ENCODE results near the gene AQP11.

AQP11 gene

GRCh38 chr11:77590194-77590782 lies 535 bp downstream of the AQP11 start:
- no peaks in the 10 kb centered on the region for H3K27me3 ChIP-seq (replicated peaks; ENCODE audit: control insufficient read depth, insufficient read depth, low read length, poor library complexity, severe bottlenecking)
- no peak overlapping the region for H3K27ac ChIP-seq (ENCODE audit: insufficient read depth, low read length, poor library complexity, severe bottlenecking)
- H3K4me3 ChIP-seq (ENCODE audit: insufficient read depth, low read depth, low read length, poor library complexity, severe bottlenecking), result peak overlapping the region; percentile 77
- peaks cover 6% of the 10 kb centered on the region for H3K4me1 ChIP-seq (ENCODE audit: control insufficient read depth, insufficient read depth, low read length, poor library complexity, severe bottlenecking)
- no peak for DNase-seq
- no peaks in the 10 kb centered on the region for H3K36me3 ChIP-seq (ENCODE audit: control insufficient read depth, insufficient read depth, low read length)
- no peaks in the 10 kb centered on the region for H3K9me3 ChIP-seq (ENCODE audit: control insufficient read depth, low read length)

DNA sequence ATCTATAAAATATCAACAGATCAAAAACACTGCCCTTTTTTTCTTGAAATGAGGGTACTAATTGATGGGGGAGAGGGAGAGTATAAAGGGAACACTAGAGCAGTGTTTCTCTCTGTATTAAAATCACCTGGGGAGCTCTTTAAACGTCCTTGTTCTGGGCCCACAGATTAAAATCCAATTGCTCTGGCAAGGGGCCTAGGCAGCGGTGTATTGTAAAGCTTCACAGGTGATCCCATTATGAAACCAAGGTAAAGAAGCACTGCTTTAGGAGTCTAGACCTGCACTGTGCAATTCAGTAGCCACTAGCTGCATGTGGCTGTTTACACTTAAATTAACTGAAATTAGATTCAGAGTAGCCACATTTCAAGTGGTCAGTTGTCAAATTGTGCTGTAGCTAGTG lies 3.0 kb downstream of the AQP11 start:
- H3K4me3 ChIP-seq (ENCODE audit: insufficient read depth, low read depth, low read length, poor library complexity, severe bottlenecking), result no peak overlapping the region
- peaks cover 6% of the 10 kb centered on the region for H3K4me1 ChIP-seq (ENCODE audit: control insufficient read depth, insufficient read depth, low read length, poor library complexity, severe bottlenecking)
- H3K36me3 ChIP-seq (ENCODE audit: control insufficient read depth, insufficient read depth, low read length), result no peaks in the 10 kb centered on the region
- H3K27ac ChIP-seq (ENCODE audit: insufficient read depth, low read length, poor library complexity, severe bottlenecking), result no peak overlapping the region
- H3K9me3 ChIP-seq (ENCODE audit: control insufficient read depth, low read length), result no peaks in the 10 kb centered on the region
- no peaks in the 10 kb centered on the region for H3K27me3 ChIP-seq (replicated peaks; ENCODE audit: control insufficient read depth, insufficient read depth, low read length, poor library complexity, severe bottlenecking)
- DNase-seq, result no peak

GRCh38 chr11:77593883-77594282 lies 4.1 kb downstream of the AQP11 start:
- Histone ChIP-seq H3K27me3 (replicated peaks; ENCODE audit: control insufficient read depth, insufficient read depth, low read length, poor library complexity, severe bottlenecking) (no peaks in the 10 kb centered on the region), H3K27ac (ENCODE audit: insufficient read depth, low read length, poor library complexity, severe bottlenecking) (no peak overlapping the region), H3K36me3 (ENCODE audit: control insufficient read depth, insufficient read depth, low read length) (no peaks in the 10 kb centered on the region), H3K4me1 (ENCODE audit: control insufficient read depth, insufficient read depth, low read length, poor library complexity, severe bottlenecking) (peaks cover 6% of the 10 kb centered on the region), H3K4me3 (ENCODE audit: insufficient read depth, low read depth, low read length, poor library complexity, severe bottlenecking) (no peak overlapping the region), H3K9me3 (ENCODE audit: control insufficient read depth, low read length) (no peaks in the 10 kb centered on the region)
- DNase-seq, result no peak

DNA sequence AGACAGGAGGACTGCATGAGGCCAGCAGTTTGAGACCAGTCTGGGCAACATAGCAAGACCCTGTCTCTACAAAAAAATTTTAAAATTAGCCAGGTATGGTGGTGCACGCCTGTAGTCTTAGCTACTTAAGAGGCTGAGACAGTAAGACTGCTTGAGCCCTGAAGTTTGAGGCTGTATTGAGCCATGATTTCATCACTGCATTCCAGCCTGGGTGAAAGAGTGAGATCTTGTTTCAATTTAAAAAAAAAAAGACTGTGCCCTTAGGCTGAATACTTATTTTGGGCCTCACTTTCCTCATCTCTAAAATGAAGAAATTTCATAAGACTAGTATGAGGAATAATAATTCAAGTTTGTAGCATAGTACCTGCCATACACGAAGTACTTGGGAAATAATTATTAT lies 6.9 kb downstream of the AQP11 start:
- no peaks in the 10 kb centered on the region for H3K36me3 ChIP-seq (ENCODE audit: control insufficient read depth, insufficient read depth, low read length)
- H3K9me3 ChIP-seq (ENCODE audit: control insufficient read depth, low read length), result no peaks in the 10 kb centered on the region
- no peaks in the 10 kb centered on the region for H3K27me3 ChIP-seq (replicated peaks; ENCODE audit: control insufficient read depth, insufficient read depth, low read length, poor library complexity, severe bottlenecking)
- H3K27ac ChIP-seq (ENCODE audit: insufficient read depth, low read length, poor library complexity, severe bottlenecking), result no peak overlapping the region
- no peak for DNase-seq
- H3K4me3 ChIP-seq (ENCODE audit: insufficient read depth, low read depth, low read length, poor library complexity, severe bottlenecking), result no peak overlapping the region
- H3K4me1 ChIP-seq (ENCODE audit: control insufficient read depth, insufficient read depth, low read length, poor library complexity, severe bottlenecking), result no peaks in the 10 kb centered on the region

GRCh38 chr11:77598195-77598594 lies 8.4 kb downstream of the AQP11 start:
- no peak overlapping the region for H3K27ac ChIP-seq (ENCODE audit: insufficient read depth, low read length, poor library complexity, severe bottlenecking)
- no peaks in the 10 kb centered on the region for H3K9me3 ChIP-seq (ENCODE audit: control insufficient read depth, low read length)
- DNase-seq, result no peak
- H3K4me1 ChIP-seq (ENCODE audit: control insufficient read depth, insufficient read depth, low read length, poor library complexity, severe bottlenecking), result no peaks in the 10 kb centered on the region
- H3K27me3 ChIP-seq (replicated peaks; ENCODE audit: control insufficient read depth, insufficient read depth, low read length, poor library complexity, severe bottlenecking), result no peaks in the 10 kb centered on the region
- no peaks in the 10 kb centered on the region for H3K36me3 ChIP-seq (ENCODE audit: control insufficient read depth, insufficient read depth, low read length)
- no peak overlapping the region for H3K4me3 ChIP-seq (ENCODE audit: insufficient read depth, low read depth, low read length, poor library complexity, severe bottlenecking)

DNA sequence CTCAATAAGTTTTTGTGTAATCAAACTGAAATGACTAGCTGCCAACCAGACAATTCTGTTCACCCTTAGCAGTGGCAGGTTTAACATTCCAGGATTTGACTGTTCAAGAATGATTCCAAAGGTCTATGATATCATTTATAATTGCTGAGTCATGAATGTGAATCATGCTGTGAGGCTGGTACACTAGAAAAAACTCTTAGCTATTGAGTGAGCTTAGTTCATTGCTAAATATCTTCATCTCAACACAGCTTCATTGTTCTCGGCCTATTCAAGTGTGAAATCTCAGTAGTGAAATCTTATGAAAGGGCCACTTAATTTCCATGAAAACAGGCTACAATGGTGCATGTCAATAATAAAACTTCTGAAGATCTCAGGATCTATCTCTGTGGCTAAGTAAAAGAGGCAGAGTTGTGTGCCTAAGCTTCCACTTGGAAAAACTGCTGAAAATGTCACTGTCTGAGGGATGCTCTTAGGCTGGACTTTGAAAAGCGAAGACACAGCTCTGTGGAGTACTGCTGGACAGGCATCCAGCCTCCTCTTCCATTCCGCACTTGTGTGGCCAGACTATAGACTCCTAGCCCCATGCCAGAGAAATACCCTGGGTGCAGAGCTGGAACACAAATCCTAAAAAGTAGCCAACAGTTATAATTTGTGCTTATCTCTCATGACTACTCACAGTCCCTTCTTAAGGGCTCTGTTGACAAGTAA lies 12.8 kb downstream of the AQP11 start:
- Histone ChIP-seq H3K9me3 (ENCODE audit: control insufficient read depth, low read length) (no peaks in the 10 kb centered on the region), H3K27ac (ENCODE audit: insufficient read depth, low read length, poor library complexity, severe bottlenecking) (no peak overlapping the region), H3K4me1 (ENCODE audit: control insufficient read depth, insufficient read depth, low read length, poor library complexity, severe bottlenecking) (no peaks in the 10 kb centered on the region), H3K4me3 (ENCODE audit: insufficient read depth, low read depth, low read length, poor library complexity, severe bottlenecking) (no peak overlapping the region), H3K27me3 (replicated peaks; ENCODE audit: control insufficient read depth, insufficient read depth, low read length, poor library complexity, severe bottlenecking) (no peaks in the 10 kb centered on the region), H3K36me3 (ENCODE audit: control insufficient read depth, insufficient read depth, low read length) (peaks cover 5% of the 10 kb centered on the region)
- no peak for DNase-seq

DNA sequence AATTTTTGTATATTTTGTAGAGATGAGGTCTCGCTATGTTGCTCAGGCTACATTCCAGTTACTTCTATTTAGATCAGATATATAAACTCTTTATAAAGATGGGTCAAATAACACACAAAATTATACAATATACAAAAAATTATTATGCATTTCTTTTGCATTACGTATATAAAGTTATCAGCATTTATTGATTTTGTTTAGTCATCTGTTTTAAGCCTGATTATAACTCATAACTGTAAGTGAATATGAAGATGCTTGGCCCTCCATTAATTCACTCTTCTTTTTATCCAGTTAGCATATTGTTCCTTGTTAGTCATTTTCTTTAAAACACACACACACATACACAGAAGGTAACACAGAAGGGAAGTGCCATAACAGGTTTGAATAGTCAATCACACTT lies 14.5 kb downstream of the AQP11 start:
- Histone ChIP-seq H3K4me1 (ENCODE audit: control insufficient read depth, insufficient read depth, low read length, poor library complexity, severe bottlenecking) (no peaks in the 10 kb centered on the region), H3K27ac (ENCODE audit: insufficient read depth, low read length, poor library complexity, severe bottlenecking) (no peak overlapping the region), H3K36me3 (ENCODE audit: control insufficient read depth, insufficient read depth, low read length) (peaks cover 5% of the 10 kb centered on the region), H3K27me3 (replicated peaks; ENCODE audit: control insufficient read depth, insufficient read depth, low read length, poor library complexity, severe bottlenecking) (no peaks in the 10 kb centered on the region), H3K9me3 (ENCODE audit: control insufficient read depth, low read length) (no peaks in the 10 kb centered on the region), H3K4me3 (ENCODE audit: insufficient read depth, low read depth, low read length, poor library complexity, severe bottlenecking) (no peak overlapping the region)
- no peak for DNase-seq

DNA sequence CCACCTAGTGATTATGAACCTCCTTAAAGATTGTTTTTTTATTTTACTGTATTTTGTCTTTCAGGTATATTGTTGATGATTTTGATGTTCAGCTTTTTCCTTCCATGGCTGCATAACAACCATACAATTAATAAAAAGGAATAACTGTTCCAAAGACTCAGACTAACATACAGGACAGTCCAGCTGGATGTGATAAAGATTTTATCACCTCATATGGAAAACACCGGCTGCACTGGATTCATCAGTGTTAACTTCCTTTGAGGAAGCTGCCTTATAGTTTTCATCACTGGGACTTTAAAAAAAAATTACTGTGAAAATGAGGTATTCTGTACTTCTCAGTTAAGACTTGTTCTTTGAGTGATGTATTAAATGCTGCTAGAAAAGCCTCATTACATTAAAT lies 19.5 kb downstream of the AQP11 start:
- no peak overlapping the region for H3K27ac ChIP-seq (ENCODE audit: insufficient read depth, low read length, poor library complexity, severe bottlenecking)
- DNase-seq, result no peak
- no peak overlapping the region for H3K4me3 ChIP-seq (ENCODE audit: insufficient read depth, low read depth, low read length, poor library complexity, severe bottlenecking)
- H3K27me3 ChIP-seq (replicated peaks; ENCODE audit: control insufficient read depth, insufficient read depth, low read length, poor library complexity, severe bottlenecking), result no peaks in the 10 kb centered on the region
- H3K4me1 ChIP-seq (ENCODE audit: control insufficient read depth, insufficient read depth, low read length, poor library complexity, severe bottlenecking), result no peaks in the 10 kb centered on the region
- no peaks in the 10 kb centered on the region for H3K9me3 ChIP-seq (ENCODE audit: control insufficient read depth, low read length)
- peaks cover 12% of the 10 kb centered on the region for H3K36me3 ChIP-seq (ENCODE audit: control insufficient read depth, insufficient read depth, low read length)

- Histone ChIP-seq H3K36me3 (ENCODE audit: control insufficient read depth, insufficient read depth, low read length) (peaks cover 23% of the 10 kb centered on the region), H3K9me3 (ENCODE audit: control insufficient read depth, low read length) (no peaks in the 10 kb centered on the region), H3K27me3 (replicated peaks; ENCODE audit: control insufficient read depth, insufficient read depth, low read length, poor library complexity, severe bottlenecking) (no peaks in the 10 kb centered on the region), H3K4me3 (ENCODE audit: insufficient read depth, low read depth, low read length, poor library complexity, severe bottlenecking) (no peak overlapping the region), H3K4me1 (ENCODE audit: control insufficient read depth, insufficient read depth, low read length, poor library complexity, severe bottlenecking) (no peaks in the 10 kb centered on the region), H3K27ac (ENCODE audit: insufficient read depth, low read length, poor library complexity, severe bottlenecking) (no peak overlapping the region)
- no peak for DNase-seq
Observed at GRCh38 chr11:77611921-77612320, 22.2 kb downstream of the AQP11 start.

- DNase-seq, result no peak
- H3K27ac ChIP-seq (ENCODE audit: insufficient read depth, low read length, poor library complexity, severe bottlenecking), result no peak overlapping the region
- H3K27me3 ChIP-seq (replicated peaks; ENCODE audit: control insufficient read depth, insufficient read depth, low read length, poor library complexity, severe bottlenecking), result no peaks in the 10 kb centered on the region
- H3K4me3 ChIP-seq (ENCODE audit: insufficient read depth, low read depth, low read length, poor library complexity, severe bottlenecking), result no peak overlapping the region
- H3K9me3 ChIP-seq (ENCODE audit: control insufficient read depth, low read length), result no peaks in the 10 kb centered on the region
- no peaks in the 10 kb centered on the region for H3K4me1 ChIP-seq (ENCODE audit: control insufficient read depth, insufficient read depth, low read length, poor library complexity, severe bottlenecking)
- H3K36me3 ChIP-seq (ENCODE audit: control insufficient read depth, insufficient read depth, low read length), result peaks cover 36% of the 10 kb centered on the region
Observed at GRCh38 chr11:77617892-77618291, 28.1 kb downstream of the AQP11 start.

Data from effector memory CD4-positive, alpha-beta T cell (primary cell).